AG10803 (cell line): ENCODE measurements around the gene SLC4A1AP.
A peak's percentile ranks its signal among the peaks of the same experiment; 100 is the strongest.
"Not testable (repeated sequence)": the region's sequence is repeated elsewhere in the genome, so short reads cannot be mapped to it uniquely, and the experiment has no call there.

Experiments used
- DNase-seq: peaks from one replicate; pipeline ENCODE4 v3.0.0; 2010; ENCODE audit warnings: low read depth
- H3K4me3 ChIP-seq: 2 replicates; pipeline ENCODE4 v1.5.1; 2011; ENCODE audit warnings: mild to moderate bottlenecking, low read length, control low read depth
- TF ChIP-seq, protein P1 (sequence below): conservative IDR thresholded peaks from 2 replicates; pipeline ENCODE4 v1.5.1; 2011; ENCODE audit warnings: mild to moderate bottlenecking, low read length, control low read depth, inconsistent platforms

Gene SLC4A1AP, protein sequence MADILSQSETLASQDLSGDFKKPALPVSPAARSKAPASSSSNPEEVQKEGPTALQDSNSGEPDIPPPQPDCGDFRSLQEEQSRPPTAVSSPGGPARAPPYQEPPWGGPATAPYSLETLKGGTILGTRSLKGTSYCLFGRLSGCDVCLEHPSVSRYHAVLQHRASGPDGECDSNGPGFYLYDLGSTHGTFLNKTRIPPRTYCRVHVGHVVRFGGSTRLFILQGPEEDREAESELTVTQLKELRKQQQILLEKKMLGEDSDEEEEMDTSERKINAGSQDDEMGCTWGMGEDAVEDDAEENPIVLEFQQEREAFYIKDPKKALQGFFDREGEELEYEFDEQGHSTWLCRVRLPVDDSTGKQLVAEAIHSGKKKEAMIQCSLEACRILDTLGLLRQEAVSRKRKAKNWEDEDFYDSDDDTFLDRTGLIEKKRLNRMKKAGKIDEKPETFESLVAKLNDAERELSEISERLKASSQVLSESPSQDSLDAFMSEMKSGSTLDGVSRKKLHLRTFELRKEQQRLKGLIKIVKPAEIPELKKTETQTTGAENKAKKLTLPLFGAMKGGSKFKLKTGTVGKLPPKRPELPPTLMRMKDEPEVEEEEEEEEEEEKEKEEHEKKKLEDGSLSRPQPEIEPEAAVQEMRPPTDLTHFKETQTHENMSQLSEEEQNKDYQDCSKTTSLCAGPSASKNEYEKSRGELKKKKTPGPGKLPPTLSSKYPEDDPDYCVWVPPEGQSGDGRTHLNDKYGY

DNA sequence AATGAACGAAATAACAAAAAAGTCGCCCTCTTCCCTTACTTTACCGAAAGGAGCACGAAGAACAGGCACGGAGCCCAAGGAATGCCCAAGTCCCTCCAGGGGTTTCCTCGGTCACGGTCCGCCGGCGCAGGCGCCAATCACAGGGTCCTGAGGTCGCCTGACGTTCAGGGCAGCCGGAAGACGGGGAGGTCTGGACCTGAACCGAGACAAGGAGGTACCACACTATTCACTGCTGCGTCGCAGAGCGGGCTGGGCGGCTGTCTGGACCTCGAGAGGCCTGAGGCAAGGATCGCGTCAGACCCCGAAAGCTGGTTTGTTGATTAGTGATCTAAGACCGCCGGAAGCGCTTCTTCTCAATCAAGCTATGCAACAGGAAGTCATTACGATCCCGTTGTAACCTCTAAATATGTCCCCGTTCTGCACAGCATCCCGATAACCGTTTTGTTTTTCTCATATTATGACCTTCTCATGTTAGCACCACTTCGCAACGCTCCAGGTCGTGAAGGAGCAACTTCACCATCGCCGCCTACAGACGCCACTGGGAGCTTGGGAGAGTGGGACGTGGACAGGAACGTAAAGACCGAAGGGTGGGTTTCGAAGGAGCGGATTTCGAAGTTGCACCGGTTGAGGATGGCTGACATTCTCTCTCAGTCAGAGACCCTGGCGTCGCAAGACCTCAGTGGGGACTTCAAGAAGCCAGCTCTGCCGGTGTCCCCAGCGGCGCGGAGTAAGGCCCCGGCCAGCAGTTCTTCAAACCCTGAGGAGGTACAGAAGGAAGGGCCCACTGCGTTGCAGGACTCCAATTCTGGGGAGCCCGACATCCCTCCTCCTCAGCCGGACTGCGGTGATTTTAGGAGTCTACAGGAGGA, at the start of gene SLC4A1AP, which contains the start of gene SUPT7L:
TSS of gene SLC4A1AP (plus strand) at position 605 of the 869 bp plus-strand sequence. CDS start at position 631, 26 bp downstream.
TSS of gene SUPT7L (minus strand) at position 330 of the 869 bp plus-strand sequence. CDS start 1,422 bp downstream, outside the sequence.
- TF ChIP-seq, protein P1, sequence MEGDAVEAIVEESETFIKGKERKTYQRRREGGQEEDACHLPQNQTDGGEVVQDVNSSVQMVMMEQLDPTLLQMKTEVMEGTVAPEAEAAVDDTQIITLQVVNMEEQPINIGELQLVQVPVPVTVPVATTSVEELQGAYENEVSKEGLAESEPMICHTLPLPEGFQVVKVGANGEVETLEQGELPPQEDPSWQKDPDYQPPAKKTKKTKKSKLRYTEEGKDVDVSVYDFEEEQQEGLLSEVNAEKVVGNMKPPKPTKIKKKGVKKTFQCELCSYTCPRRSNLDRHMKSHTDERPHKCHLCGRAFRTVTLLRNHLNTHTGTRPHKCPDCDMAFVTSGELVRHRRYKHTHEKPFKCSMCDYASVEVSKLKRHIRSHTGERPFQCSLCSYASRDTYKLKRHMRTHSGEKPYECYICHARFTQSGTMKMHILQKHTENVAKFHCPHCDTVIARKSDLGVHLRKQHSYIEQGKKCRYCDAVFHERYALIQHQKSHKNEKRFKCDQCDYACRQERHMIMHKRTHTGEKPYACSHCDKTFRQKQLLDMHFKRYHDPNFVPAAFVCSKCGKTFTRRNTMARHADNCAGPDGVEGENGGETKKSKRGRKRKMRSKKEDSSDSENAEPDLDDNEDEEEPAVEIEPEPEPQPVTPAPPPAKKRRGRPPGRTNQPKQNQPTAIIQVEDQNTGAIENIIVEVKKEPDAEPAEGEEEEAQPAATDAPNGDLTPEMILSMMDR: 0 out of 2 replicates have a peak, but pooled peaks have one; percentile 10
- peak within 1 kb of the TSS; percentile 96 for H3K4me3 ChIP-seq
- DNase-seq: peak; percentile 88

DNA sequence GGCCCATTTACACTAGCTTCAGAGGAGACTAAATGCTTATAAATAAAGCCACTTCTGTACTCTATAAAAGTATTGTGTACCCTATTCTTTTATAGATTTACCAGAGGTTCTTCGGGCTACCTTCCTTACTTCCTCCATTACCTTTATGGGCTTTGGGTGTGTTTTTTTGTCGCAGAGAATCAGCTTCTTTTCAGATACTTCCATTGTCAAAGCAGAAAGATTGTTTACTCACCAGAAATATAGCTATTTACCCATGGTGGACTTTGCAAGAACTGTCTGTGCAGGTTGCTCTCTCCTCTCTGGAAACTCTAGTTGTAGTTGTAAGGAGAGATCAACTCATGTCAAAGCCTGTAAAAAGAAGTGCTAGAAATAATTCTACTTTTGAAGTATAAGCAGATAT, 49.7 kb upstream of the SLC4A1AP start:
- no peak overlapping the region for H3K4me3 ChIP-seq
- TF ChIP-seq, protein P1: no peak
- no peak for DNase-seq

DNA sequence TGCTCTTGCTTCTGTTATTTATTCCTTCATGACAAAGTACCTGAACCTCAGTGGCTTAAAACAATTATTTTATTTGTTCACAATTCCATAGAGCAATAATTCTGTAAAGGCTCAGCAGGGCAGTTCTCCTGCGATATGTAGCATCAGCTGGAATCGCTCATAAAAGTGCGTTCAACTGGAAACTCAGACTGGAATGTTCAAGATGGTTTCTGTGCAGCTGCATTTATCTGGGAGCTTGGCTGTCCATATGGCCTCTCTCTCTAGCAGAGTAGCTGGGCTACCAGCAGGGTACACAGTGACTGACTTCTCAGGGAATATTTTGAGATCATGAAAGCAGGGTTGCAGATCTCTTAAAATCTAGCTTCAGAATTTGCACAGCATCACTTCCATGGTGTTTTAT, 48.4 kb upstream of the SLC4A1AP start:
- TF ChIP-seq, protein P1: no peak
- DNase-seq: no peak

DNA sequence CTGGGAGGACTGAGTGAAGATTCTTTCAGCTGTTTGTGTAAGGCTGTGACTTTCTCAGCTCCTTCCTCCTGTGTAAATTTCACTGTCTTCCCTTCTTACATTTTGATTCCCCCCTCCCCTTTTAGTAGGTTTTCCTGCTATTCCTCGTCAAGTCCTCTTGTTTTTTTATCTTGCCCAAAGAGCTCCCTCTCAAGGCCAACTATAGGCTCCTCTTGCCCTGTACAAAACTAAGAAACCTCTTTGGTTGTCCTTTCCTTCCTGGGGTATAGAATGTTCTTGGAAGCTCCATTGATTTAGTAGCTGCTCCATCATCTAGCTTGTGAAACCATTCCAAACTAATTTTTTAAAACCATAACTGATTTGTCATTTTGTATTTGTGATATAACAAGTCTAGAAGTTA, 42.2 kb upstream of the SLC4A1AP start:
- no peak overlapping the region for H3K4me3 ChIP-seq
- DNase-seq: no peak
- TF ChIP-seq, protein P1: no peak

More for the DNA sequence above, 48.4 kb upstream of the SLC4A1AP start:
- no peak overlapping the region for H3K4me3 ChIP-seq

DNA sequence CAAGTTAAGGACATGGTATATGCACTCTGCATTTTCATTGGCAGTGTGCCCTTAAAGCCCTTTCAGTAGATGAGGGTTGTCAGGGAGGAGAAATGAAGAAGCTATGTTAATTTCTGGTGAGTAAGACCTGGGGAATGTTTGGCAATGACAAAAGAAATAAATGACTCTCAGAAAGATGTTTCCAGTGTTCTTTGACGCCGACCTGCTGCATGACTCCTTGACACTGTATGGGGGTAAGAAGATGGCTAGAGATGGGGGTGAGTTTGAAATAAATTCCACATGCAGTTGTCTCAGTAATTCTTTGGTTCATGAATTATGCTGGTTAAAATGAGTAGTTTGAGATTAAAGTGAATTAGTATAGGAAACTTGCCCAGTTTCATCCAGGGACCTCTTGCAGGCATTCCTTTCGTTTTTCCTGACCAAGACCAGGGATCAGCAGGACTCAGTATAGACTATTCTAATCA, 40.7 kb upstream of the SLC4A1AP start:
- no peak overlapping the region for H3K4me3 ChIP-seq
- TF ChIP-seq, protein P1: no peak
- DNase-seq: peak; percentile 89

DNA sequence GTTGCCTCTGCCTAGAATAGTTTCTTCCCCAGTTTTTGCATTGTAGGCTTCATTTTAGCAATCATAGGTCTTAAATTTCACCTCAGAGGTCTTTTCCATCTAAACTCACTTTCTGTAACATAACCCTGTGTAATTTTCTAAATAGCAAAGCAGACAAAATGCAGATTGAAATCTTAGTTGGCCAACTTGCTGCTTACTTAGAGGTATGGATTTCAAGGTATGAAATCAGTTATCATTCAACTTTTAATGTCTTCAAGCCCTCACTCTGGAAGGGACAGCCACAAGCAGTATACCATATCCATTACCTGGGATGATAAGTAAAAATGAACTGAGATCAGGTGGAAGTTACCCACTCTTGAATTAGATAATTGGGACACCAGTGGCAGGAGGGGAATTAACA, 38.7 kb upstream of the SLC4A1AP start:
- DNase-seq: no peak
- no peak overlapping the region for H3K4me3 ChIP-seq
- TF ChIP-seq, protein P1: no peak

DNA sequence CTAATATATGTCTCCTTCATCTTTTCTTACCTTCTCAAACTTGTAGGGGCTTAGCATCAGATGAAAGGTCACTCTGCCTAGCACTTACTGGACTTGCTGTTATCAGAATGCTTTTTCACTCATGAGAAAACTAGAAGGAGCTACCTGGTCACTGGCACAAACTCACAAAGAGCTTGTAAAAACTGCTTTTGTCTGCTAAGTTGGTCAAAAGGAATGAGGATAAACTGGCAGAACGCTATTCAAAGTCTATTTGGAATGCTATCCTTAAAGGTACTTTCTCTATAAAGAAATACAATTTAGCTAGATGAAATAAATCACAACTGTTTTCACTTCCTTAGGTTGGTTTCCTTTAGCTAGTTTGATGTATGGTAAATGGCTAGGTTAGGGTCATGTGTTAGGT, 37.4 kb upstream of the SLC4A1AP start:
- not testable (repeated sequence) for H3K4me3 ChIP-seq, DNase-seq

DNA sequence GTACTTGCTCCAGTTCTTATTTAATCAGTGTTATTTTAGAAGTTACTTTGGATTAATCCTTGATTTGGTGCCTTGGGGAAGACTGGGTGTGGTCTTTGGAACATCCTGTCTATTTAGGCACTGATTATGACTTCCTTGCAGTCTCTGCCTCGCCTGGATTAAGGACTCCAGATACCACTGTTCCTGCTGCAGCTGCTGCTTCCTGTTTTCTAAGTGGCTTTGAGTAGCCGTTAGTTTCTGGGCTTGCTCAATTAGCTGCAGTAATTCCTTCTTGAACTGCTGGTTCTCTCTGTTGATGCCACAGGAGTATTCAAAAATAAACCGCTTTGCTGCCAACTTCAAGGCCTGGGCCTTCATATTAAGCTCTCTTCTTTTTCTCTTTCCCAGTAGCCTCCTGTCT, 36.8 kb upstream of the SLC4A1AP start:
- not testable (repeated sequence) for DNase-seq, H3K4me3 ChIP-seq
